ENCODE results near the gene DNM3. TPM values are rescaled to one million over a fixed set of nuclear protein-coding genes. Genes with fewer than 3 reads are reported as not detected.
A peak's percentile ranks its signal among the peaks of the same experiment; 100 is the strongest.

DNM3 gene
- total RNA-seq, 2 experiments from 2014 or later = 0.93 to 1.2 TPM

- Mint-ChIP-seq H3K27me3 (no peaks in the 10 kb centered on the region), H3K9me3 (peaks cover 2% of the 10 kb centered on the region), H3K36me3 (no peaks in the 10 kb centered on the region), H3K4me3 (no peak overlapping the region), H3K4me1 (ENCODE audit: low read depth) (no peaks in the 10 kb centered on the region), H3K27ac (no peak overlapping the region)
- ChIA-PET POLR2A (no interaction called here), CTCF (no interaction called here)
- intact Hi-C loops (cut with micrococcal nuclease) = no loop called here
- no peak for DNase-seq
Measured at GRCh38 chr1:172324761-172325160, 483.5 kb downstream of the DNM3 start.

GRCh38 chr1:172325531-172325930, 484.2 kb downstream of the DNM3 start:
- ChIA-PET CTCF (no interaction called here), POLR2A (no interaction called here)
- DNase-seq = no peak
- Mint-ChIP-seq H3K4me3 (no peak overlapping the region), H3K27ac (no peak overlapping the region), H3K27me3 (no peaks in the 10 kb centered on the region), H3K4me1 (ENCODE audit: low read depth) (no peaks in the 10 kb centered on the region), H3K36me3 (no peaks in the 10 kb centered on the region), H3K9me3 (peaks cover 2% of the 10 kb centered on the region)
- intact Hi-C loops (cut with micrococcal nuclease) = no loop called here

- no peaks in the 10 kb centered on the region for H3K4me1 Mint-ChIP-seq (ENCODE audit: low read depth)
- H3K27ac Mint-ChIP-seq = no peak overlapping the region
- no peaks in the 10 kb centered on the region for H3K36me3 Mint-ChIP-seq
- CTCF ChIA-PET = no interaction called here
- no peaks in the 10 kb centered on the region for H3K27me3 Mint-ChIP-seq
- intact Hi-C loops (cut with micrococcal nuclease) = no loop called here
- DNase-seq = no peak
- POLR2A ChIA-PET = no interaction called here
- H3K9me3 Mint-ChIP-seq = peaks cover 2% of the 10 kb centered on the region
- H3K4me3 Mint-ChIP-seq = no peak overlapping the region
Measured at GRCh38 chr1:172326136-172326535, 484.8 kb downstream of the DNM3 start.

GRCh38 chr1:172328266-172328665, 487.0 kb downstream of the DNM3 start:
- H3K4me3 Mint-ChIP-seq = no peak overlapping the region
- H3K9me3 Mint-ChIP-seq = peaks cover 2% of the 10 kb centered on the region
- no peaks in the 10 kb centered on the region for H3K4me1 Mint-ChIP-seq (ENCODE audit: low read depth)
- H3K27ac Mint-ChIP-seq = no peak overlapping the region
- H3K36me3 Mint-ChIP-seq = no peaks in the 10 kb centered on the region
- DNase-seq = no peak
- no peaks in the 10 kb centered on the region for H3K27me3 Mint-ChIP-seq
- POLR2A ChIA-PET = no interaction called here
- intact Hi-C loops (cut with micrococcal nuclease) = no loop called here
- CTCF ChIA-PET = no interaction called here

GRCh38 chr1:172332230-172332629, 490.9 kb downstream of the DNM3 start:
- Mint-ChIP-seq H3K27ac (no peak overlapping the region), H3K36me3 (no peaks in the 10 kb centered on the region), H3K4me3 (no peak overlapping the region), H3K9me3 (peaks cover 2% of the 10 kb centered on the region), H3K4me1 (ENCODE audit: low read depth) (no peaks in the 10 kb centered on the region), H3K27me3 (no peaks in the 10 kb centered on the region)
- intact Hi-C loops (cut with micrococcal nuclease) = no loop called here
- ChIA-PET POLR2A (no interaction called here), CTCF (no interaction called here)
- DNase-seq = no peak

- intact Hi-C loops (cut with micrococcal nuclease) = no loop called here
- CTCF ChIA-PET = interaction anchor here (1.4 kb wide), 1 partner anchor 155 kb away, joined by 3 read pairs; no protein-coding TSS in a partner anchor
- H3K27me3 Mint-ChIP-seq = no peaks in the 10 kb centered on the region
- peaks cover 24% of the 10 kb centered on the region for H3K4me1 Mint-ChIP-seq (ENCODE audit: low read depth)
- no peaks in the 10 kb centered on the region for H3K9me3 Mint-ChIP-seq
- DNase-seq = no peak
- POLR2A ChIA-PET = no interaction called here
- H3K4me3 Mint-ChIP-seq = no peak overlapping the region
- H3K36me3 Mint-ChIP-seq = no peaks in the 10 kb centered on the region
- H3K27ac Mint-ChIP-seq = no peak overlapping the region
Measured at GRCh38 chr1:172335377-172335776, 494.1 kb downstream of the DNM3 start.

- peak; percentile 81 for DNase-seq
- no peaks in the 10 kb centered on the region for H3K27me3 Mint-ChIP-seq
- intact Hi-C loops (cut with micrococcal nuclease) = loop anchor here (1.0 to 2.0 kb wide), 9 partner anchors 20 to 301 kb away; no protein-coding TSS in a partner anchor
- H3K9me3 Mint-ChIP-seq = no peaks in the 10 kb centered on the region
- CTCF ChIA-PET = interaction anchor here (0.6 to 4.2 kb wide), 11 partner anchors 15 to 330 kb away, joined by 3 to 23 read pairs (median 5); partner anchors contain the start of gene PIGC
- POLR2A ChIA-PET = interaction anchor here (0.5 to 1.6 kb wide), 11 partner anchors 14 to 91 kb away, joined by 3 to 31 read pairs (median 4); no protein-coding TSS in a partner anchor
- H3K4me3 Mint-ChIP-seq = no peak overlapping the region
- H3K36me3 Mint-ChIP-seq = no peaks in the 10 kb centered on the region
- H3K27ac Mint-ChIP-seq = peak overlapping the region; percentile 69
- H3K4me1 Mint-ChIP-seq (ENCODE audit: low read depth) = peaks cover 41% of the 10 kb centered on the region
Measured at GRCh38 chr1:172338295-172338735, 497.0 kb downstream of the DNM3 start.

GRCh38 chr1:172339842-172340241, 498.5 kb downstream of the DNM3 start:
- H3K4me3 Mint-ChIP-seq = no peak overlapping the region
- no peak overlapping the region for H3K27ac Mint-ChIP-seq
- H3K4me1 Mint-ChIP-seq (ENCODE audit: low read depth) = peaks cover 55% of the 10 kb centered on the region
- no peaks in the 10 kb centered on the region for H3K36me3 Mint-ChIP-seq
- POLR2A ChIA-PET = interaction anchor here (0.8 to 1.4 kb wide), 2 partner anchors 16 to 18 kb away, joined by 3 to 5 read pairs; no protein-coding TSS in a partner anchor
- H3K27me3 Mint-ChIP-seq = no peaks in the 10 kb centered on the region
- H3K9me3 Mint-ChIP-seq = no peaks in the 10 kb centered on the region
- intact Hi-C loops (cut with micrococcal nuclease) = loop anchor here (2.0 kb wide), 1 partner anchor 111 kb away; no protein-coding TSS in a partner anchor
- no peak for DNase-seq
- CTCF ChIA-PET = interaction anchor here (0.7 to 4.2 kb wide), 3 partner anchors 19 to 111 kb away, joined by 3 to 23 read pairs (median 22); no protein-coding TSS in a partner anchor

GRCh38 chr1:172340520-172340919, 499.2 kb downstream of the DNM3 start:
- no peaks in the 10 kb centered on the region for H3K9me3 Mint-ChIP-seq
- H3K36me3 Mint-ChIP-seq = no peaks in the 10 kb centered on the region
- no peaks in the 10 kb centered on the region for H3K27me3 Mint-ChIP-seq
- intact Hi-C loops (cut with micrococcal nuclease) = no loop called here
- no peak overlapping the region for H3K4me3 Mint-ChIP-seq
- POLR2A ChIA-PET = interaction anchor here (0.8 to 1.4 kb wide), 2 partner anchors 15 to 18 kb away, joined by 3 to 5 read pairs; no protein-coding TSS in a partner anchor
- CTCF ChIA-PET = interaction anchor here (4.2 kb wide), 1 partner anchor 58 kb away, joined by 23 read pairs; no protein-coding TSS in a partner anchor
- peaks cover 55% of the 10 kb centered on the region for H3K4me1 Mint-ChIP-seq (ENCODE audit: low read depth)
- H3K27ac Mint-ChIP-seq = no peak overlapping the region
- DNase-seq = no peak

GRCh38 chr1:172341697-172342096, 500.4 kb downstream of the DNM3 start:
- peaks cover 2% of the 10 kb centered on the region for H3K36me3 Mint-ChIP-seq
- no peak for DNase-seq
- no peaks in the 10 kb centered on the region for H3K27me3 Mint-ChIP-seq
- H3K27ac Mint-ChIP-seq = no peak overlapping the region
- H3K4me1 Mint-ChIP-seq (ENCODE audit: low read depth) = peaks cover 55% of the 10 kb centered on the region
- POLR2A ChIA-PET = no interaction called here
- no peak overlapping the region for H3K4me3 Mint-ChIP-seq
- intact Hi-C loops (cut with micrococcal nuclease) = no loop called here
- CTCF ChIA-PET = no interaction called here
- peaks cover 7% of the 10 kb centered on the region for H3K9me3 Mint-ChIP-seq

- Mint-ChIP-seq H3K27me3 (no peaks in the 10 kb centered on the region), H3K4me1 (ENCODE audit: low read depth) (peaks cover 53% of the 10 kb centered on the region), H3K9me3 (peaks cover 17% of the 10 kb centered on the region), H3K36me3 (peaks cover 8% of the 10 kb centered on the region), H3K27ac (no peak overlapping the region), H3K4me3 (no peak overlapping the region)
- POLR2A ChIA-PET = interaction anchor here (1.4 to 1.9 kb wide), 2 partner anchors 15 to 17 kb away, joined by 3 to 7 read pairs; no protein-coding TSS in a partner anchor
- intact Hi-C loops (cut with micrococcal nuclease) = loop anchor here (1.0 kb wide), 1 partner anchor 16 kb away; no protein-coding TSS in a partner anchor
- DNase-seq = no peak
- CTCF ChIA-PET = interaction anchor here (0.8 to 2.2 kb wide), 4 partner anchors 15 to 72 kb away, joined by 3 to 7 read pairs (median 5); no protein-coding TSS in a partner anchor
Measured at GRCh38 chr1:172342584-172343239, 501.4 kb downstream of the DNM3 start.

- Mint-ChIP-seq H3K36me3 (peaks cover 8% of the 10 kb centered on the region), H3K27me3 (no peaks in the 10 kb centered on the region), H3K4me1 (ENCODE audit: low read depth) (peaks cover 47% of the 10 kb centered on the region), H3K9me3 (peaks cover 23% of the 10 kb centered on the region), H3K27ac (peak overlapping the region; percentile 21), H3K4me3 (no peak overlapping the region)
- DNase-seq = no peak
- ChIA-PET CTCF (interaction anchor here (1.4 to 2.2 kb wide), 3 partner anchors 15 to 56 kb away, joined by 3 to 7 read pairs (median 5); no protein-coding TSS in a partner anchor), POLR2A (interaction anchor here (1.4 to 1.9 kb wide), 2 partner anchors 15 to 16 kb away, joined by 3 to 7 read pairs; no protein-coding TSS in a partner anchor)
- intact Hi-C loops (cut with micrococcal nuclease) = loop anchor here (1.0 kb wide), 1 partner anchor 15 kb away; no protein-coding TSS in a partner anchor
Measured at GRCh38 chr1:172343240-172344160, 502.2 kb downstream of the DNM3 start.

All from activated CD4-positive, alpha-beta memory T cell treated with anti-CD3 and anti-CD28 coated beads for 36 hours (primary cell).